ENCODE results near the gene AUP1. TPM values are rescaled to one million over a fixed set of nuclear protein-coding genes. Genes with fewer than 3 reads are reported as not detected.
A peak's percentile ranks its signal among the peaks of the same experiment; 100 is the strongest.

Gene AUP1
- total RNA-seq, 2 experiments from 2014 or later, result 90.8 to 92.7 TPM

GRCh38 chr2:74535440-74535965, 6.0 kb upstream of the AUP1 start:
- ATAC-seq (no peak), DNase-seq (no peak)
- no peak overlapping the region for H3K4me3 Mint-ChIP-seq
- H3K4me1 Mint-ChIP-seq (ENCODE audit: low read depth), result peaks cover 19% of the 10 kb centered on the region
- H3K9me3 Mint-ChIP-seq, result no peaks in the 10 kb centered on the region
- TF ChIP-seq CTCF (IDR thresholded peaks at IDR 0.05), result no peak
- H3K36me3 Mint-ChIP-seq (ENCODE audit: low read depth), result peaks cover 26% of the 10 kb centered on the region
- peaks cover 6% of the 10 kb centered on the region for H3K27me3 Mint-ChIP-seq
- CTCF ChIA-PET, result interaction anchor here (1.2 kb wide), 1 partner anchor 9 kb away, joined by 3 read pairs; no protein-coding TSS in a partner anchor
- intact Hi-C loops (cut with micrococcal nuclease), result no loop called here
- H3K27ac Mint-ChIP-seq, result no peak overlapping the region
- POLR2A ChIA-PET, result no interaction called here

- H3K4me1 Mint-ChIP-seq (ENCODE audit: low read depth), result peaks cover 19% of the 10 kb centered on the region
- ATAC-seq (no peak), DNase-seq (no peak)
- POLR2A ChIA-PET, result interaction anchor here (1.1 kb wide), 1 partner anchor 33 kb away, joined by 3 read pairs; no protein-coding TSS in a partner anchor
- no peaks in the 10 kb centered on the region for H3K9me3 Mint-ChIP-seq
- CTCF ChIA-PET, result interaction anchor here (6.4 kb wide), 1 partner anchor 55 kb away, joined by 54 read pairs; no protein-coding TSS in a partner anchor
- H3K27ac Mint-ChIP-seq, result no peak overlapping the region
- peaks cover 4% of the 10 kb centered on the region for H3K27me3 Mint-ChIP-seq
- H3K4me3 Mint-ChIP-seq, result no peak overlapping the region
- intact Hi-C loops (cut with micrococcal nuclease), result loop anchor here (5.0 kb wide), 2 partner anchors 52 to 53 kb away; partner anchors contain the start of genes CCDC142 and TTC31
- H3K36me3 Mint-ChIP-seq (ENCODE audit: low read depth), result peaks cover 27% of the 10 kb centered on the region
- TF ChIP-seq CTCF (IDR thresholded peaks at IDR 0.05), result no peak
Measured at GRCh38 chr2:74534411-74534810, 4.9 kb upstream of the AUP1 start.

GRCh38 chr2:74533464-74533863, 4.0 kb upstream of the AUP1 start:
- ChIA-PET CTCF (interaction anchor here (1.1 to 6.4 kb wide), 7 partner anchors 11 to 76 kb away, joined by 3 to 54 read pairs (median 12); partner anchors contain the start of genes CCDC142, PCGF1, TTC31 and WBP1), POLR2A (interaction anchor here (1.1 to 1.8 kb wide), 3 partner anchors 16 to 34 kb away, joined by 3 to 5 read pairs (median 3); partner anchors contain the start of gene TLX2)
- Mint-ChIP-seq H3K27me3 (no peaks in the 10 kb centered on the region), H3K36me3 (ENCODE audit: low read depth) (peaks cover 34% of the 10 kb centered on the region), H3K4me1 (ENCODE audit: low read depth) (peaks cover 19% of the 10 kb centered on the region), H3K4me3 (no peak overlapping the region), H3K9me3 (no peaks in the 10 kb centered on the region), H3K27ac (no peak overlapping the region)
- DNase-seq (no peak), ATAC-seq (no peak)
- intact Hi-C loops (cut with micrococcal nuclease), result loop anchor here (5.0 kb wide), 2 partner anchors 51 to 54 kb away; partner anchors contain the start of genes CCDC142 and TTC31
- no peak for TF ChIP-seq CTCF (IDR thresholded peaks at IDR 0.05)

- DNase-seq (no peak), ATAC-seq (no peak)
- CTCF ChIA-PET, result interaction anchor here (0.7 to 6.4 kb wide), 25 partner anchors 10 to 197 kb away, joined by 3 to 54 read pairs (median 4); partner anchors contain the start of genes CCDC142, INO80B, LBX2 and MRPL53
- POLR2A ChIA-PET, result interaction anchor here (0.9 to 4.1 kb wide), 8 partner anchors 12 to 75 kb away, joined by 3 to 38 read pairs (median 4); partner anchors contain the start of genes CCDC142, DOK1, LOXL3 and TTC31
- Mint-ChIP-seq H3K27ac (peak overlapping the region; percentile 67), H3K4me1 (ENCODE audit: low read depth) (peaks cover 31% of the 10 kb centered on the region), H3K9me3 (no peaks in the 10 kb centered on the region), H3K36me3 (ENCODE audit: low read depth) (peaks cover 46% of the 10 kb centered on the region), H3K4me3 (peak overlapping the region; percentile 26), H3K27me3 (no peaks in the 10 kb centered on the region)
- no peak for TF ChIP-seq CTCF (IDR thresholded peaks at IDR 0.05)
- intact Hi-C loops (cut with micrococcal nuclease), result loop anchor here (5.0 kb wide), 2 partner anchors 50 to 55 kb away; partner anchors contain the start of genes CCDC142 and TTC31
Measured at GRCh38 chr2:74532222-74532621, 2.7 kb upstream of the AUP1 start.

GRCh38 chr2:74531666-74532065, 2.2 kb upstream of the AUP1 start:
- no peak for ATAC-seq
- intact Hi-C loops (cut with micrococcal nuclease), result loop anchor here (5.0 kb wide), 2 partner anchors 49 to 56 kb away; partner anchors contain the start of genes CCDC142 and TTC31
- Mint-ChIP-seq H3K4me3 (peak overlapping the region; percentile 98), H3K4me1 (ENCODE audit: low read depth) (peaks cover 36% of the 10 kb centered on the region), H3K27me3 (no peaks in the 10 kb centered on the region), H3K36me3 (ENCODE audit: low read depth) (peaks cover 52% of the 10 kb centered on the region), H3K9me3 (no peaks in the 10 kb centered on the region), H3K27ac (peak overlapping the region; percentile 67)
- DNase-seq, result no peak
- ChIA-PET CTCF (interaction anchor here (0.7 to 6.4 kb wide), 30 partner anchors 8 to 196 kb away, joined by 3 to 54 read pairs (median 4); partner anchors contain the start of genes C2orf81, CCDC142, INO80B and LBX2), POLR2A (interaction anchor here (0.9 to 4.1 kb wide), 8 partner anchors 11 to 136 kb away, joined by 3 to 38 read pairs (median 4); partner anchors contain the start of genes CCDC142, DOK1, LOXL3 and TTC31)
- TF ChIP-seq CTCF (IDR thresholded peaks at IDR 0.05), result no peak

Measured in activated CD8-positive, alpha-beta T cell treated with anti-CD3 and anti-CD28 coated beads for 36 hours (primary cell).